Smooth muscle cell of the coronary artery (primary cell): ENCODE results near the gene C12orf56. TPM values are rescaled to one million over a fixed set of nuclear protein-coding genes. Genes with fewer than 3 reads are reported as not detected.

ENCODE experiments used
- total RNA-seq: library from RNA; depleted of rRNA; stranded (reverse); fragments of >200 nt; gene quantifications from 2 replicates; pipeline ENCODE4 v1.2.3, GENCODE V29; 2014; ENCODE audit warnings: low replicate concordance

The C12orf56 gene
- total RNA-seq, result 0.23 TPM in 1 of 2 replicates, not detected in the other

DNA sequence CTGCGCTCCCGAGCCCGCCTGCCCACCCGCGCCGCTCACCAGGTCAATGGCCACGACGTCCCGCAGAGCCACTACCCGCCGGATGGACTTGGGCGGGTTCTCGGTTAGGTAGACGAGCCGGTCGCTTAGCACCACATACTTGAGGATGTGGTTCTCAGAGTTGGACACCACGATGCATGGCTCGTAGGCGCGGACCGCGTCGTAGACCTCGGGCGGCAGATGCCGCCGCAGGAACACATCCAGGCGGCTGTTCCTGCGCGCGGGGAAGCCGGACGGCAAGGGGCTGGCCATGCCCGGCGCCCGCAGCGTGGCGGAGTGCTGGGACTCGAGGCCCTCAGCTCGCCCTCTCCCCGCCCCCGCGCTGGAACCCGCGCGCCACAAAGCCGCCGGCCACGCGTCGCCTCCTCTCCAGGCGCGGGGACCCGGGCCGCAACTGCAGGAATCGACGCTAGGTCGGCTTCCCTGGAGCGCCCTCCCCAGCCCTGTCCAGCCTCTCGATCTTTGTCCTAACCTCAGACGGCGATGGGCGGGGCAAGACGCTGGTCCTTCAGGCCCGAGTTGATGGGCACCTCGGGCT lies at the start of gene C12orf56:
Gene C12orf56, minus strand, starts transcription at position 484 of the 577 bp plus-strand sequence. Its CDS starts 193 bp downstream, at position 291.

GRCh38 chr12:64403707-64404469 lies 13.3 kb upstream of the C12orf56 start, which contains the start of gene XPOT:
Gene XPOT (plus strand): TSS chr12:64404392. CDS start chr12:64410036, 5,644 bp downstream.

GRCh38 chr12:64222009-64222765 lies 168.4 kb downstream of the C12orf56 start, which contains the start of gene KICS2:
Gene KICS2 (minus strand): TSS chr12:64222296. CDS start chr12:64222237, 59 bp downstream.

Other genes starting within 250 kb of the C12orf56 start
- gene KICS2, start 168.5 kb downstream of the C12orf56 start, total RNA-seq, result 3.0 and 4.4 TPM in 2 replicates
- gene XPOT, start 13.6 kb upstream of the C12orf56 start, total RNA-seq, result 60.4 and 89.6 TPM in 2 replicates
- 16.3 and 22.9 TPM in 2 replicates for gene TBK1, start 61.4 kb upstream of the C12orf56 start, total RNA-seq
- 6.1 and 22.1 TPM in 2 replicates for gene RASSF3, start 219.7 kb upstream of the C12orf56 start, total RNA-seq